NCI-H2107 treated with DMSO at 0.1 percent for 48 hours (cell line): Measurements from ENCODE around the gene MYO16.
A peak's percentile ranks its signal among the peaks of the same experiment; 100 is the strongest.
"Not testable (repeated sequence)": the region's sequence is repeated elsewhere in the genome, so short reads cannot be mapped to it uniquely, and the experiment has no call there.

Experiments
- DNase-seq: peaks from one replicate; lab custom pipeline; 2025; ENCODE audit not compliant: unreplicated experiment; lab: John Stamatoyannopoulos, UW

MYO16 gene

DNA sequence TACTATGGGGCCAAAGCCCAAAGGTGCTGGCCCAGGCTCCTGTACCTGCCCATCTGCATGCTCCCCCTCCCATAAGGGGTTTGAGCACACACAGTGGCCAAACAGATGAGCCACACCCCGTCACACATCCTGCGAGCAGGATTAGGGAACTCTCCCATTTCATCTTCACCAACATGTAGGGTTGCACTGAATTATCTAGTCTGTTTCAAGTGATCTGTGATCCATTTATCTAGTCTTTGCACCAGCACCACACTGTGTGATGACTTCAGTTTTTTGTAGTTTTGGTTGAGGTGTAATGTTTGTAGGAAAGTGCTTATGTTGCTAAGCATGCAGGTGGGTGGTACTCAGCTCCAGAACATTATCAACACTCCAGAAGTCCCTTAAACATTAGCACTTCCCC lies 249.3 kb downstream of the MYO16 start:
- DNase-seq = no peak

DNA sequence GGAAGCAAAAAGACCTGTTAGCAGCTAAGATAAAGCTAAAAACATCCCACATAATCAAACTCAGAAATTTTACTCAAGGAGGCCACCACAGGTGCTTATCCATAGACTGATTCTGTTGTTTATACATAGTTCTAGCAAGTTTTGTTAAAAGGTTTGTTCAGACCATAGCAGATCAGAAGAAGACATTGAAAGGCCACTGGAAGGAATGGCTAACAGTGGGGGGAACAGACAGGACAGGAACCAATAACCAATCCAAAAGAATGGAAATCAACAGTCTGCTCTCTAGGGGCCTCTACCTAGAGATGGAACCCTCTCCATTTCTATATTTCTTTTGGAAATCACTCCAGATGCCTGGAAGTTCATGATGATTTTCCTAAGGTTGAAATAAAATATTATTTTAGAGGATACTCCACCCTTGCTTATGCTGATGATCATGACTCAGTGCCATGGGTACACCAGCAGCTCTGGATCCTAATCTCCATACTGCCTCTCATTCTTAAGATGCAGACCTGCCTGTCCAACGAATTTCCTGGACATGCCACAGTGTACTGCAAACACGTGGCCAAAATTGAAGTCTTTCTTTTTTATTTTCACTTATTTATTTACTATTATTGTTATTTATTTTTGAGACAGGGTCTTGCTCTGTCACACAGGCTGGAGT lies 260.0 kb downstream of the MYO16 start:
- no peak for DNase-seq

DNA sequence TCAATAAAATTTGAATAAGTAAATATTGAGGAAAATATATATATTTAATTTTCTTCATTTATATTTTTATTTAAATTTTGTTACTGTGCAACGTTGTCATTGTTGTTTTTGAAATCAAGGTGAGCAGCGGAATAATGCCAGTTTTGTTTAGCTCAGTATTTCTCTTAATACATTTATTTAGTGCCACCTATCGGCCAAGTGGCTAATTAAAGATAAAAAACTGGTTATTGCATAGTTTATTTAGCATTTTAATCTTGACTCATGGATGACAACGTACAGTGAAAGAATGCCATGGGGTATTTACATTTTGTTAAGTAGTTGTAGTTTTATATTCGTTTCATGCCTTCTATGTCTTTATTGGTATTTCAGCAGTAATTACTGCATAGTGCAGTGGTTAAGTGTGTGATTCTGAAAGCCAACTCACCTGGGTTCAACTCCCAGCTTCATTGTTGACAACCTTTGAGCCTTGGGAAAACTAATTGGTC lies 265.9 kb downstream of the MYO16 start:
- peak; percentile 35 for DNase-seq

DNA sequence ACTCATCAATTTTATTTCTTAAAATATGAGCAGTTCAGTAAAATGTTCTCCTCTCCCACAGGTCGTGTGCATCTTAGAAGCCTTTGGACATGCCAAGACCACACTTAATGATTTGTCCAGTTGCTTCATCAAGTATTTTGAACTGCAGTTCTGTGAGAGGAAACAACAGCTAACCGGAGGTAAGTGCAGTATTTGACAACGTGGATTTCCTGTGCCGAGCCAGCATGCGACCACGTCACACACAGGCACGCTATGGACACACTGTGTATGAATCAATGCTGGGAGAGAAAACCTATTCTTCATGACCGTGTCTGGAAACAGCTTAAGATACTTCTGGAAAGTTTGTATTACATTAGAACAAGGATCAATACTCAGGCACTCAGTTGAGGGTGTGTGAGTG lies 268.5 kb downstream of the MYO16 start:
- no peak for DNase-seq

DNA sequence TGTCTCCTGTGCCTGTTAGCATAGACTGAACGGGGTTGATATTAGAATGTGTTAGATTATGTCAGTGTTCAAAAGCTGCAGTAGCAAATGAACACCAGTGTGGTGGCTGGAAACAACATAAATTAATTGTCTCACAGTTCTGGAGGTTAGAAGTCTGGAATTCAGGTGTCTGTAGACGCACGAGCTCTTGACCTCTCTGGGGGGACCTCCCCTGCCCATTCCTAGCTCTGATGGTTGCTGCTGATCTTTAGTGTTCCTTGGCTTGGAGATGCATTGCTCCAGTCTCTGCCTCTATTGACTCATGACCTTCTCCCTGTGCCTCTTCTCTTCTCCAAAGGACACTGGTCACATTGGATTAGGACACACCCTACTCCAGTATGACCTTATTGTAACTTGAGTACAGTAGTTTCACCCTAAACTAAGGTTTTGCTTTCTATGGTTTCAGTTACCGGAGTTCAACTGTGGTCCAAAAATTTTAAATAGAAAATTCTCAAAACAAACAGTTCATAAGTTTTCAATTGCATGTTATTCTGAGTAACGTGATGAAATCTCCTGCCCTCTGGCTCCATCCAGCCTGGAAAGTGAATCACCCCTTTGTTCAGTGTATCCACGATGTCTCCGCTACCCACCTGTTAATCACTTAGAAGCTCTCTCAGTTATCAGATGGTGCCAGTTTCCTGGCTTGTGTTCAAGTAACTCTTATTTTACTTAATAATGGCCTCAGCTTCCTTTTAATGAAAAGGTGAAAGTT lies 273.2 kb downstream of the MYO16 start:
- no peak for DNase-seq

DNA sequence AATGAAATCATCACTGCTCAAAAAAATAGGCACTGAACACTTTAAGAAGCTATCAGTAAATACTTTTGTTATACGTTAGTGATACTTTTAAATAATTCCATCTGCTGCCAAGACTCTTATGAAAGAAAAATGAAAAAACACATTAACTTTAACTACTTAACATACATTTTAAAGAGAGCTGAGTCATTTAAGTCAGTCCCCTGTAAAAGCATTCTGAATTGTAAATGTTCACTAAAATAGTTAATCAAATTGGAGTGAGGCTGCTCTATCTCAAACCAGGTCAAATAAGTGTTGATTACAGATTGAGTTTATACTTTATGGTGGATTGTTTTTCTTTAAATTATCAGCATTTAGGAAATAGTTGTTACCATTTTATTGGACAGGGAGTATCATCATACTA lies 274.2 kb downstream of the MYO16 start:
- DNase-seq = no peak

DNA sequence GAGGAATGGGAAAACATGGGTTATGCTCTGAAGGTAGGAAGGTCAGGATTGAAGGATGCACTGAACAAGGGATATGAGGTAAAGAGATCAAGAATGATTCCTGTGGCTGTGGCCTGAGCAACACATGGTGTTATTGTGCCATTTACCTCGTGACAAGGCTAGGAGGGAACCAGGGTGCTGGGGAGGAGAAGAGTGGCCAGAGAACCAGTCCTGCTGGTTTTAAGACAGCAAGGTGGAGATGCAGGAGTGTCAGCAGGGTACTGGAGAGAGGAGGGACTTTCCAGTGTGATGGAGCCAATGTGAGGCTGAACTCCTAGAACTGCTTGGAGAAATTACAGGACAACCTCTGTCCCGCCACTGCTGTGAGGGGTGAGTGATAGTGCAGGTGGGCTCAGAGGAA lies 282.4 kb downstream of the MYO16 start:
- no peak for DNase-seq

- not testable (repeated sequence) for DNase-seq
Measured at GRCh38 chr13:108913731-108914130, 284.3 kb downstream of the MYO16 start.

- DNase-seq = peak; percentile 61
Measured at GRCh38 chr13:108915095-108915633, 285.8 kb downstream of the MYO16 start.

DNA sequence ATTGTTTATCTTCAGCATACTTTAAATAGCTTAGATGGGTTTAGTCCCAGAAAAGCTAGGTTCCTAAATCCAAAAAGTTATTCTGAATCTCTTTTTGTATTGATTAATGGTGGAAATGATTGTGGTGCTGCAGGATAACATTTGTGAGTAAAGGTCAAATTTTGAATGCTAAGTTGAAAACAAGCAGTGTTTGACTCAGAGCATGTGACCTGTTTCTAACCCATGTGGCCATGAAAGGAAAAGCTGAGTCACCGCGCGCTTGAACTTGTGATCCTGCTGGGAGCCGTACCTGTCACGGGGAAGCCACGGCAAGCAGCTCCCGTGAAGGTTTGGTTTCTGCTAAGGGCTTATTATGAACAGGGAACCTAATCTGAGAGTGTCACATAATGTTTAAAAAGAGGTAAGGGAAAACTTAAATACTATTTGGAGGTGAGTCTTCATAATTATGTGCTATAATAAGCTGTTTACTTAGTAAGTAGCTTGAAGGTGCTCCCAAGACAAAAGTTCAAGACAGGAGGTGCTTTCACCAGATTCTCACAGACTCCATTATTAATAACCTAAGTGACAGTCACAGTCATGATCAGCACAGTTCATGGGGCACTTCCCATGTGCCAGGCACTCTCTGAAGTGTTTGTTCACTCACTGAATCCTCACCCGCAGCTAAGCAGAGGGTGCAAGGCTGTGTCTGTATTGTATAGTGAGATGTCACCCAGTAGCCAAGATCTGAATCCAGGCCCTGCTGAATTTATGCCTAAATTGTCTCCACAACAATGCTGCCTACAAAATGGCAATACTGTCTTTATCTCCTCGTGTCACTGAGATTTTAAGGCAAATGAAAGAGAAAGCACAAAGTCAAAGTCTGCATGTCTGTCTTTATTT lies 286.5 kb downstream of the MYO16 start:
- peak; percentile 67 for DNase-seq

GRCh38 chr13:108917581-108917980 lies 288.2 kb downstream of the MYO16 start:
- DNase-seq = no peak

DNA sequence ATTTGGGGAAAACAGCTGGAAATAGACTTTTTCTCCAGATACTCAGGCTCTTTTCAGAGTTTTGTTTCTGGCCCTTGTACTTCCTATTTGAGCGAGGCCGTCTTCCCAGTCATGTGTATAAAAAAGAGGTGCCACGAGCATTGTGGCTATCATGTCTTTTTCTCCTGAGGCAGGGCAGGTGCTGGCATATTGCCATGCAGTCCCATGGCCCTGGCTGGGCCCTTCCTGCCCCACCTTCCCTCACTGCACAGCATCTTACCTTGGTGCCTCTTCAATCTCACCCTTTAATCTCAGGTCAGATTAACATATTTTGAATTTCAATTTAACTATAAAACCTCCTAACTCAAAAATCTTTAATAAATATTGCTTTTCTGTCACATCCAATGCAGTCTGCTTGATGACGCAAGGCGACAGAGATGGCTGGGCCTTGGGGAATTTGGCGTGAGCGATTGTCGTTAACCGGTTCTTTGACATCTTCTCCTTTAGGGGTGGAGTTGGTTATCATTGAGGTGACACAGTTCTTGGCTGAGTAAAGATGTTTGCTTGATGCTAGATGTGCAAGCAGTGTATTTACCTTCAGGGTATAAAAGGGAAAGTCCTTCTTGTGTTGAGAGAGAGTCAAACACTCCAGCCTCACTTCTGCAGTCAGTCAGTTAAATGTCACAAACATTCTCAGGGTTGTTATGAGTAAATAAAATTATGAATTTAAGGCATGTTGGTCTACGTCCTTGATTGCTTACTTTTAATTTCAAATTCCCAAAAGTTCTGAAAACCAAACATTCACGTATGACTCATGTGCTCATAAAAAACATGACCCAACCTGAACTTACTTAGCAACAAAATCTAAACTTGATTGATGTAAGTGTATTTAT lies 289.9 kb downstream of the MYO16 start:
- DNase-seq = no peak

DNA sequence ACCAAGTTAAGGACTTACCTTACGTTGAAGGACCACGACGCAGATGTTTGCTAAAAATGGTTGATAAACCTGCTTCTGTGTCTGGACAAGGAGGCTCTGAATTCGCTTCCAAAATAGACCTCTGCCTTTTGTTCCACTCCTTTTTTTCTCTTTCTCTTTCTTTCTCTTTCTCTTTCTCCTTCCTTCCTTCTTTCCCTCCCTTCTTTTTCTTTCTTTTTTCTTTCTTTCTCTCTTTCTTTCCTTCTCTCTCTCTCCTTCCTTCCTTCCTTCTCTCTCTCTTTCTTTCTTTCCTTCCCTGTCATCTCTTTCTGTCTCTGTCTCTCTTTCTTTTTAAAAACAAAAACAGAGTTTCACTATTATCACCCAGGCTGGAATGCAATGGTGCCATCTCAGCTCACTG lies 290.7 kb downstream of the MYO16 start:
- DNase-seq = no peak

GRCh38 chr13:108921238-108921637 lies 291.8 kb downstream of the MYO16 start:
- DNase-seq = no peak

DNA sequence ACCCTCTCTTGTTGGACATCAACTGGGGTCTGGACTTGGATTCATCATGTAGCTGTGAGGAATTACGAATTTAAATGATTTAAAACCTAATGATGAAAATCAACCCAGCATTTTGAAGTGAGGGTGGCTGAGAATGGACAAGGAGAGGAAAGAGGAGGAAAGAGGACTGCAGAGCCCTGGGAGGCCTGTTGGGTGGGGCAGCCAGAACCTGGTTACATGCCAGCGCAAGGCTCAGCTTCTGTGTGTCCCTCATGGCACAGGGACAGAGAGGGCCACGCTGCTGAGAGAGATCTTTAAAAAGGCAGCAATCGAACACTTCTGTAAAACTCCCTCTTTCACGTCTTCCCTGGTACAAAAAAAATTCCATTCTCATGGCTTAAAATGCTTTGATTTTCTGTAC lies 292.7 kb downstream of the MYO16 start:
- no peak for DNase-seq

DNA sequence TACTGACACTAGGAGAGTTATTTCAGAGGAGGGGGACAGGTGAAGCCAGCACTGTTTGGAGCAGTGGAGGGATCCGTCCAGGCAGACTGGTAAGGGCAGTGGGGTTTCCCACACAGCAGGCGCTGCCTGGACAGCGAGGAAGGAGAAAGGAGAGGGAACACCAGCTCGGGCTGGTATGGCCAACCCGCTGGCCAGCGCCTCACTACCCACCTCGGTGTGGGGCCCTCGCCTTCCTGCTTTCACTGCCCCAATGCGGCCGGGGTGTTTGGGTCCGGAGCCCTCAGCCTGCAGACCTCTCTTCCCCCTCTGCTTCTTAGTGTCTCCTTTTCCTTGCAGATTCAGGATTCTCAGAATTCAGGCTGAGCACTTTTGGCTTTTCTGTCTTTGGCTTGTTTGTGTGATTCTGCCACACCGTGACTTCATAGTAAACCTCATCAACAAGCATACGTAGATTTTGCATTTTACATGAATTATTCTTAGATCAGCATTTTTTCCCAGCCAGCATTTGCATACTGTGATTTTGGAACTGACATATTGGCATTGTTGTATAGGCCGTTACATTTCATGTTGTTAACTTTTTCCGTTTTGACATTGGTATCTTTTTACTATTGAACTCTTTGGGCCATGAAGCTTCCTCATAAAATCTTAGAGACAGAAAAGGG lies 294.1 kb downstream of the MYO16 start:
- DNase-seq = no peak

GRCh38 chr13:108924134-108924533 lies 294.7 kb downstream of the MYO16 start:
- DNase-seq = no peak

- DNase-seq = no peak
Measured at GRCh38 chr13:108924541-108924940, 295.1 kb downstream of the MYO16 start.

DNA sequence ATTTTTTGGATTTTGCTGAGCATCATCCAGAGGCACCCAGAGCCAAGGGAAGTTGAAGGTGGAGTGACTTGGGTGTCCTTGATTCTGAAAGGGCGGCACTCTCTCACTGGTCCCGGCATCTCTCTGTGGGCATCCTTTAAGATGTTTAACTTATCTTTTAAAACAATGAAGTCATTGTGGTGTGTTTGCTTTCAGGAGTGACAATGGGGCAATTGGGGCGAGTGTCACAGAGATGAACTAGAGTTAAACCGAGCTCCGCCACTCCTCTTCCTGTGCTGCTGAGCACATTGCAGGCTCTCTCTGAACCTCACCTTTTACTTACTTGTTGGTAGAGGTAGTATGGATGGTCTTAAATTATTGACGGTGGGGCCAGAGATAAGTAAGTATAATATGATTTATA lies 295.7 kb downstream of the MYO16 start:
- DNase-seq = no peak

GRCh38 chr13:108926862-108927261 lies 297.5 kb downstream of the MYO16 start:
- no peak for DNase-seq
